Ascending aorta (tissue), 2 donors: ENCODE measurements around the gene PTPRA. TPM values are rescaled to one million over a fixed set of nuclear protein-coding genes. Genes with fewer than 3 reads are reported as not detected.
"Not testable (repeated sequence)": the region's sequence is repeated elsewhere in the genome, so short reads cannot be mapped to it uniquely, and the experiment has no call there.

Source experiments
- DNase-seq, 2 donors: peaks; one replicate each; pipeline ENCODE4 v3.0.0-alpha.2; 2019; ENCODE audit warnings: low spot score in 2 of 2
- H3K27ac ChIP-seq, 2 donors: fragments of 200-600 bp; sonication (generic); one replicate each; pipeline ENCODE4 v1.5.1; 2016 to 2017; ENCODE audit warnings: mild to moderate bottlenecking in 1 of 2
- H3K27me3 ChIP-seq: fragments of 200-600 bp; sonication (generic); one replicate; pipeline ENCODE4 v1.5.1; 2017
- H3K36me3 ChIP-seq, 2 donors: fragments of 200-600 bp; sonication (generic); one replicate each; pipeline ENCODE4 v1.5.1; 2016
- H3K4me1 ChIP-seq, 2 donors: fragments of 200-600 bp; sonication (generic); one replicate each; pipeline ENCODE4 v1.5.1; 2016 to 2017; ENCODE audit warnings: mild to moderate bottlenecking in 1 of 2
- H3K4me3 ChIP-seq, 2 donors: fragments of 200-600 bp; sonication (generic); one replicate each; pipeline ENCODE4 v1.5.1; 2016 to 2017; ENCODE audit warnings: mild to moderate bottlenecking in 1 of 2
- H3K9me3 ChIP-seq, 2 donors: fragments of 200-600 bp; sonication (generic); one replicate each; pipeline ENCODE4 v1.5.1; 2016
- intact Hi-C: fragments of 100-400 bp; cut with DNase I; formaldehyde crosslinking; loops from one replicate; pipeline ENCODE4 v1.15.1; 2023
- total RNA-seq: library from RNA; depleted of rRNA; stranded (reverse); fragments of >200 nt; gene quantifications from one replicate; pipeline ENCODE4 v1.1.0, GENCODE V29; 2016
- TF ChIP-seq, protein P1 (sequence below), 3 experiments: fragments of 200-600 bp in 2 of 3; fragments of 450-650 bp in 1 of 3; sonication (generic) in 2 of 3; IDR thresholded peaks; one replicate each; pipeline ENCODE4 v1.5.1; 2016 to 2019; ENCODE audit warnings: antibody characterized with exemption in 3 of 3, mild to moderate bottlenecking in 1 of 3, moderate library complexity in 1 of 3

The PTPRA gene, protein sequence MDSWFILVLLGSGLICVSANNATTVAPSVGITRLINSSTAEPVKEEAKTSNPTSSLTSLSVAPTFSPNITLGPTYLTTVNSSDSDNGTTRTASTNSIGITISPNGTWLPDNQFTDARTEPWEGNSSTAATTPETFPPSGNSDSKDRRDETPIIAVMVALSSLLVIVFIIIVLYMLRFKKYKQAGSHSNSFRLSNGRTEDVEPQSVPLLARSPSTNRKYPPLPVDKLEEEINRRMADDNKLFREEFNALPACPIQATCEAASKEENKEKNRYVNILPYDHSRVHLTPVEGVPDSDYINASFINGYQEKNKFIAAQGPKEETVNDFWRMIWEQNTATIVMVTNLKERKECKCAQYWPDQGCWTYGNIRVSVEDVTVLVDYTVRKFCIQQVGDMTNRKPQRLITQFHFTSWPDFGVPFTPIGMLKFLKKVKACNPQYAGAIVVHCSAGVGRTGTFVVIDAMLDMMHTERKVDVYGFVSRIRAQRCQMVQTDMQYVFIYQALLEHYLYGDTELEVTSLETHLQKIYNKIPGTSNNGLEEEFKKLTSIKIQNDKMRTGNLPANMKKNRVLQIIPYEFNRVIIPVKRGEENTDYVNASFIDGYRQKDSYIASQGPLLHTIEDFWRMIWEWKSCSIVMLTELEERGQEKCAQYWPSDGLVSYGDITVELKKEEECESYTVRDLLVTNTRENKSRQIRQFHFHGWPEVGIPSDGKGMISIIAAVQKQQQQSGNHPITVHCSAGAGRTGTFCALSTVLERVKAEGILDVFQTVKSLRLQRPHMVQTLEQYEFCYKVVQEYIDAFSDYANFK
- total RNA-seq: 24.2 TPM

DNA sequence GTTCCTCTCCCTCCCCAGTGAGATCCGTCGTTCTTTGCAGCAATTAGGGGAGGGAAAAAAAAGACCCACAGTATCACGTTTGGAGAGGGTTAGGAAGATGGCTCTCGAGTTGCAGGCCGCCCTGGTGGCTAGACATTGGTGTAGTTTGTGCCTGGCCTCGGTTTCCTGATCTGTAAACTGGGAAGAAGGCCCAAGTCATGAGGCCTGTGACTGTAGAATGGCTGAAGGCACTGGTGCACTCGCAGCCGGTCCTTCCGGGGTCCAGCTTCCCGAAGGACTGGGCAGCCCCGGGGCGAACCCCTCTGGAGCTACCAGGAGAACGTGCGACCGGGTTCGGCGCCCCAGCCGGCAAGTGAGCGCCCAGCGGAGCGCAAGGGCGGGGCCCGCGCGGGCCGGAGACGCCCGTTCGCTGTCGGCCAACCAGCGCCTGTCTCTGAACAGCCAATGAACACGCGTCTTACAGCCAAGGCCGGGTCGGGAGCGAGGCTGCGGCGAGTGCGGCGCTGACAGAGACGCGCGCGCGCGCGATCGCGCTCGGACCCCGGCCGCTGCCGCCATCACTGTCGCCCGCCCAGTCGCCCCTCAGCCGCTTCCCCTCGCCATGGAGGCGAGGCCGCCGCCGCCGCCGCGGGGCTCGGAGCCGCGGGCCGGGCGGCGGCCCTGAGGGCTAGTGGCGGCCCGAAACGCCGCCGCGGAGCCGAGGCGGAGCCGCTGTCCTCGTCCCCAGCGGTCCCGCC is at the start of gene PTPRA:
Gene PTPRA (plus strand): TSS at position 472 of the 737 bp plus-strand sequence. CDS start 90,797 bp downstream, outside the sequence.
- H3K27ac ChIP-seq: peak within 1 kb of the TSS; percentile 62 to 66
- no peaks in the 10 kb centered on the region for H3K9me3 ChIP-seq
- H3K4me3 ChIP-seq: peak within 1 kb of the TSS; percentile 81 to 96
- H3K36me3 ChIP-seq: no peaks in the 10 kb centered on the region
- H3K27me3 ChIP-seq: no peaks in the 10 kb centered on the region
- H3K4me1 ChIP-seq: peaks cover 4 to 8% of the 10 kb centered on the region in 2 donors
- DNase-seq: peak; percentile 71 to 94
- intact Hi-C loops: loop anchor here (1.0 to 10.0 kb wide), 7 partner anchors 33 to 534 kb away; partner anchors contain the start of genes DNAAF9, EBF4, LZTS3 and NOP56
- TF ChIP-seq, protein P1, sequence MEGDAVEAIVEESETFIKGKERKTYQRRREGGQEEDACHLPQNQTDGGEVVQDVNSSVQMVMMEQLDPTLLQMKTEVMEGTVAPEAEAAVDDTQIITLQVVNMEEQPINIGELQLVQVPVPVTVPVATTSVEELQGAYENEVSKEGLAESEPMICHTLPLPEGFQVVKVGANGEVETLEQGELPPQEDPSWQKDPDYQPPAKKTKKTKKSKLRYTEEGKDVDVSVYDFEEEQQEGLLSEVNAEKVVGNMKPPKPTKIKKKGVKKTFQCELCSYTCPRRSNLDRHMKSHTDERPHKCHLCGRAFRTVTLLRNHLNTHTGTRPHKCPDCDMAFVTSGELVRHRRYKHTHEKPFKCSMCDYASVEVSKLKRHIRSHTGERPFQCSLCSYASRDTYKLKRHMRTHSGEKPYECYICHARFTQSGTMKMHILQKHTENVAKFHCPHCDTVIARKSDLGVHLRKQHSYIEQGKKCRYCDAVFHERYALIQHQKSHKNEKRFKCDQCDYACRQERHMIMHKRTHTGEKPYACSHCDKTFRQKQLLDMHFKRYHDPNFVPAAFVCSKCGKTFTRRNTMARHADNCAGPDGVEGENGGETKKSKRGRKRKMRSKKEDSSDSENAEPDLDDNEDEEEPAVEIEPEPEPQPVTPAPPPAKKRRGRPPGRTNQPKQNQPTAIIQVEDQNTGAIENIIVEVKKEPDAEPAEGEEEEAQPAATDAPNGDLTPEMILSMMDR (IDR thresholded peaks at IDR 0.05): no peak

DNA sequence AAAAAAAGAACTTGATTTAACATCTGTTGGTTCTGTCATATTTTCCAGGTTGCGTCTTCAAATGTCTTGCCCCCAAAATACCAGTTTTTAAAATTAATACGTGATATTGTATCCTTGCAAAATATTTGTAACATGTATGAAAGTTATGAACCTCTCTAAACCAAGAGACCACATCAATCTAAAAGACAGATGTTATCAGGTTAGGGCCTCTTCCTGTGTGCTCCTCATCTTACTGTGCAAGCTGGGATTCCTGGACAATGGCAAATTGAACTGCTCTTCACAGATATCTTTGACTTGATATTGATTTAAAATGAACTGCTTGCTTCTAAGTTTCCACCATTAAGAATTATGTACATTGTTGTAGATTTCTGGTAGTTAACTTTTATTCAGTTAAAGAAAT is 47.5 kb upstream of the PTPRA start:
- no peak for DNase-seq
- TF ChIP-seq, protein P1 (IDR thresholded peaks at IDR 0.05): no peak
- no peaks in the 10 kb centered on the region for H3K36me3 ChIP-seq
- H3K27me3 ChIP-seq: peaks cover 12% of the 10 kb centered on the region
- no peak overlapping the region for H3K4me3 ChIP-seq
- H3K27ac ChIP-seq: no peak overlapping the region
- intact Hi-C loops: no loop called here
- no peaks in the 10 kb centered on the region for H3K4me1 ChIP-seq
- H3K9me3 ChIP-seq: no peaks in the 10 kb centered on the region

DNA sequence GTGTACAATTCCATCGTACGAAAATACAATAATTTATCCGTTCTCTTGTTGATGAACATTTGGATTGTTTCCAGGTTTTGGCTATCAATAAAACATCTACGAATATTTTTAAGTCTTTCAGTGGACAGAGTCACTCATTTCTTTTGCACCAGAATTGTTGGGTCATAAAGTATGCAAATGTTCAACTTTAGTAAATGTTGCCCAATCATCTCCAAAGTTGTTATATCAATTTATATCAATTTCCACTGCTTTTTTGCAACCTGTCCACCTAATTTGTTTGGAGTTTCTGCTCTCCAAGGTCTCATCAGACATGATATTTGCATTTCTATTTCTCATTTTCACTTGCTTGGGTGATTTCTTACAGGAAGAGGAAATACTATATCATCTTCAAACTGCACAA is 46.6 kb upstream of the PTPRA start:
- TF ChIP-seq, protein P1 (IDR thresholded peaks at IDR 0.05): no peak
- no peak for DNase-seq
- H3K4me3 ChIP-seq: no peak overlapping the region
- no peaks in the 10 kb centered on the region for H3K36me3 ChIP-seq
- intact Hi-C loops: no loop called here
- H3K9me3 ChIP-seq: no peaks in the 10 kb centered on the region
- H3K4me1 ChIP-seq: no peaks in the 10 kb centered on the region
- peaks cover 5% of the 10 kb centered on the region for H3K27me3 ChIP-seq
- no peak overlapping the region for H3K27ac ChIP-seq

- TF ChIP-seq, protein P1 (IDR thresholded peaks at IDR 0.05): no peak
- no peaks in the 10 kb centered on the region for H3K27me3 ChIP-seq
- no peak overlapping the region for H3K4me3 ChIP-seq
- no peak for DNase-seq
- no peaks in the 10 kb centered on the region for H3K9me3 ChIP-seq
- no peaks in the 10 kb centered on the region for H3K4me1 ChIP-seq
- no peaks in the 10 kb centered on the region for H3K36me3 ChIP-seq
- intact Hi-C loops: no loop called here
- H3K27ac ChIP-seq: no peak overlapping the region
Measured at GRCh38 chr20:2829376-2829775, 43.9 kb upstream of the PTPRA start.

DNA sequence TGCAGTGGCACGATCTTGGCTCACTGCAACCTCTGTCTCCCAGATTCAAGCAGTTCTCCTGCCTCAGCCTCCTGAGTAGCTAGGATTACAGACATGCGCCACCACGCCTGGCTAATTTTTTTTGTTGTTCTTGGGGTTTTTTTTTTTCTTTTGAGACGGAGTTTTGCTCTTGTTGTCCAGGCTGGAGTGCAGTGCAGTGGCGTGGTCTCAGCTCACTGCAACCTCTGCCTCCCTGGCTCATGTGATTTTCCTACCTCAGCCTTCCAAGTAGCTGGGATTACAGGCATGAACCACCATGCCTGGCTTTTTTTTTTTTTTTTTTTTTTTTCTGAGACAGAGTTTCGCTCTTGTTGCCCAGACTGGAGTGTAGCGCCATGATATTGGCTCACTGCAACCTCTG is 42.1 kb upstream of the PTPRA start:
- intact Hi-C loops: loop anchor here (10.0 kb wide), 1 partner anchor 306 kb away; no protein-coding TSS in a partner anchor
- not testable (repeated sequence) for H3K36me3 ChIP-seq, H3K27ac ChIP-seq, H3K9me3 ChIP-seq, H3K4me1 ChIP-seq, DNase-seq, H3K4me3 ChIP-seq, H3K27me3 ChIP-seq
